Measurements from ENCODE around the gene CHSY3.

Gene CHSY3

DNA sequence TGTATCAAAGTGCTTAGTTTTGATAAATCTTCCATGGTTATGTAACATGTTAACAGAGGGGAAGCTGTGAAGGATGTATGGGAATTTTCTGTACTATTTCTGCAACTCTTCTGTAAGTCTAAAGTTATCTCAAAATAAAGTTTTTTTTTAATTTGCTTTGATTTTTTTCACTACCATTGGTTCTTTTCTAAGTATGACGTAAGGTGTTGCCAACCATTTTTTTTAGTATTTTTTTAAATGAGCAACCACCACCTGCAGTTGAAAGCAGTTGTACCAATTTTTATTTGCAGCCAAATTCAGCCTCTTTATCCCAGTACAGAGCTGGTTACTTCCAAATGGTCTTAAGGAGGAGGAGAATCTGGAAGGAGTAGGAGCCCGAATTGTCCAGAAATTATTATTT, 192.2 kb downstream of the CHSY3 start:
- DNase-seq (ENCODE audit: low read depth), result no peak

DNA sequence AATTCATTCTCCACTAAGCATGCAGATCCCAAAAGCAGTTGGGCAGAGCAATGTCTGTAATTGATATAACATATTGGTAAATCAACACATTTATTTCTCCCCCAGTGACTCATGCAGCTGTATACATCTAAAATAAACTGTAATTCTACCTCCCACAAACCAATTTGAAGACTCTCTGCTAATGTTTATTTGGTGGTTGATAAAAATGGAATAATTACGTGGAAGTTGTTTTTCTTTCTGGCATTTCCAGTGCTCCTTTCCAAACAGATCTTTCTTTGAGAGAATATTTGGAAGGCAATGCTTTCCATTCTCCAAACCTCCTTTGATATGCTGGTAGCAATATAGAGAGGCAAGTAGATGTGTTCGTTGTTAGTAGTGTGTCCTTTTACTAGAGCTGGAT, 194.7 kb downstream of the CHSY3 start:
- no peak for DNase-seq (ENCODE audit: low read depth)

GRCh38 chr5:130102375-130102774, 198.1 kb downstream of the CHSY3 start:
- DNase-seq (ENCODE audit: low read depth), result no peak

DNA sequence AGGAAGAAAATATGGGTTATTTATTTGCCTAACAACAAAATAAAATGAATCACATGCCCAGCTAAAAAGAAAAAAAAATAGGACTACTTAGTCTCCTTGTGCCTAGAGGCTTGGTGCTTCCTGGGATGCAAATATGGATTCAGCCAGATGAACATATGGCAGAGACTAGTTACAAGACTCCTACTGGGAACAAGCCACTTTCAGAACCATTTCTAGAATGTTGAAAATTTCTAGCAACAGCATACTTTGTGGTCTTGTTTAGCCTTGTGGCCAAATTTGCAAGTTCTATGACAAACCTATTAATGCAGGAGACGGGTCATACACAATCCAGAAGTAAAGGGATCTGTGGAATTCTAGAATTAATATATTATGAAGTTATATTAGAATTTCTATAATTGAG, 198.7 kb downstream of the CHSY3 start:
- DNase-seq (ENCODE audit: low read depth), result no peak

- DNase-seq (ENCODE audit: low read depth), result no peak
Observed at GRCh38 chr5:130104895-130105688, 200.8 kb downstream of the CHSY3 start.

- DNase-seq (ENCODE audit: low read depth), result no peak
Observed at GRCh38 chr5:130106480-130106879, 202.2 kb downstream of the CHSY3 start.

DNA sequence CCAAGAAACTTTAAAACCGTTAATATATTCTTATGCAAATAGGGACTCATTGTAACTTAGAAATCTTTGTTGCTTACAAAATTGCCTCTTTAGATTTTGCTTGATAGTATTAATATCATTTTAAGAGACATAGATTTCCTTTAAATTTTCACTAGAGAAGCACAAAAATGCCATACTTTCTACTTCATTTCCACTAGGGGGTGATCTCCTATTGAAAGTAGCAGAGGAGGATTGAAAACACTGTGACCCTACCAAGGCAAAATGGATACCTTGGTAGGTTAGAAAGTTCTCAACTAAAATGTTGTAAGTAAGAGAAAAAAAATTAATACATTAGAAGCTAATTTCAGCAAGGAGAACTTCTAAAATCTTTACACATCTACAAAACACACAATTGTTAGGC, 204.9 kb downstream of the CHSY3 start:
- DNase-seq (ENCODE audit: low read depth), result no peak

GRCh38 chr5:130110328-130110727, 206.1 kb downstream of the CHSY3 start:
- DNase-seq (ENCODE audit: low read depth), result no peak

GRCh38 chr5:130111746-130112145, 207.5 kb downstream of the CHSY3 start:
- no peak for DNase-seq (ENCODE audit: low read depth)

GRCh38 chr5:130112246-130112645, 208.0 kb downstream of the CHSY3 start:
- no peak for DNase-seq (ENCODE audit: low read depth)

- no peak for DNase-seq (ENCODE audit: low read depth)
Observed at GRCh38 chr5:130115686-130116085, 211.4 kb downstream of the CHSY3 start.

DNA sequence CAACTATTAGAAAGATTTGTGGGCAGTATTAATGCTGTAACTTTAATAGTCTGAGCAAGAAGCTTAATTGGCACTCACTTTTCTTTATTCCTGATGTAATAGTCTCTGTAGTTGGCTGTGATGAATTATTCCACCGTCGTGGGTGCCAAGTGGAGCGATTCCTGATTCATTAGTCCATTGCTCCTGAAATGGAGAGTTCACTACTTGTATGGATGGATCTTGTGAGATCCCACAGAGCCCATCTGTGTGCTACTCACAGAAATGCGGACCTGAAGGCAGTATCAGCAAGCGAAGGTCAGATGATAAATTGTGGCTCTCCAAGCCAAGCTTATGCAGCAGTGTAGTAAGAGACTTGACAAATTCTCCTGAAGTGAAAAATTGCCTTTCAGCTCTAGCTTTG, 212.2 kb downstream of the CHSY3 start:
- no peak for DNase-seq (ENCODE audit: low read depth)

GRCh38 chr5:130116972-130117371, 212.7 kb downstream of the CHSY3 start:
- no peak for DNase-seq (ENCODE audit: low read depth)

DNA sequence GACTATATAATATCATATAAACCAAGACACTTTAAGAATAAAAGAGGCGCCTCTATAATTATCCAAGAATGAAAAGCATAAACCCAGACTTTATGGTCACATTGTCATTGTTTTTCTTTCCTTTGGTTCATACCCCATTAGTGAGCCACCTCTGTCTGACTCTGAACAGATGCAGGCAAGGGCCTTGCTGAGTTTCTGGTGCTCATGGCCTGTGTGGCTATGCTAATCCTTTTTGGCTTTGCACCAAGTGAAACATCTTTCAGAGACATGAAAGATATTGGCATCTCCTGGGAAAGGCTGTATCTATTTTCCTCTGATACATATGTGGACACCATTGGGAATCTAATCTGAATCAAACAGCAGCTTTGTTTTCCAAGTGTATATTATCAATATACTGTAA, 222.5 kb downstream of the CHSY3 start:
- no peak for DNase-seq (ENCODE audit: low read depth)

GRCh38 chr5:130135506-130135905, 231.2 kb downstream of the CHSY3 start:
- no peak for DNase-seq (ENCODE audit: low read depth)

DNA sequence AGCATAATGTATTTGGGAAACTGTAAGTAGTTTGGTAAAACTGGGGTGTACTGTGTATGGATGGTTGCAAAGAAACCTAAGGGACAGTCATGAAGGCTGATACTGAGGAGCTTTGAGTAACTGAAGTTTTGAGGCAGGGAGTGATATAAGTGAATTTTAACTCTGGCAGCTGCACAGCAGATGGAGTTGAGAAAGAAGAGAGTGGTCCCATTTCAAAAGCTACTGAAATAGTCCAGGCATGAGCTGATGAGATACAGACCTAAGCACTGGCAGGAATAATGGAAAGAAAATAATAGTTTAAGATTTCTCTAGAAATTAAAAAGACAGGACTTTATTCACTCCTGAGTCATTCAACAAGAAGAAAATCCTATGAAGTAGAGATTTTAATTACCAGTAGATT, 232.0 kb downstream of the CHSY3 start:
- DNase-seq (ENCODE audit: low read depth), result no peak

GRCh38 chr5:130137681-130138080, 233.4 kb downstream of the CHSY3 start:
- DNase-seq (ENCODE audit: low read depth), result no peak

DNA sequence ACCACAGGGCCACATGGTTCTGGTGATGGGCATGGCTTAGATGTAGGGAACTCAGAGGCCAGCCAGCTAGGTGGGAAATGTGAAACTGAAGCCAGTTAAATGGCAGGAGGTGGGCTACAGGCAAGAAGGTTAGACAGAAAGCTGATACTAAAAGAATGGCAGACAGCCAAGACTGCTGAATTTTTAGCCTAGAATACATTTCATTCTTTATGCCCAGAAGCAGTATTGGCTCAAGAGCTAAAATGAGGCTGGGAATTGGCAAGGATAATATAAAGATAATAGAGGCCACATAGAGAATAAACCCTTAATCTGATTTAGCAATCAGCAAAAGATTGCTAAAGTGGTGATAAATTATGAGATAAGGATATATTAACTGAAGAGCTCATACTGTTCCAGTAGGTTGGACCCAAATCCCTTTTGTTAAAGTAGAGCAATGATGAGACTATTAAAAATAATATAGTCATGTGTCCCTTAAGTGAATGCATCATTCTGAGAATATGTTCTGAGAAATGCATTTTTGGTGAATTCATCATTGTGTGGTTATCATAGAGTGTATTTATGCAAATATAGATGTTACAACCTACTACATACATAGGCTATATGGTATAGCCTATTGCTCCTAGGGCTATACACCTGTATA, 234.3 kb downstream of the CHSY3 start:
- no peak for DNase-seq (ENCODE audit: low read depth)

DNA sequence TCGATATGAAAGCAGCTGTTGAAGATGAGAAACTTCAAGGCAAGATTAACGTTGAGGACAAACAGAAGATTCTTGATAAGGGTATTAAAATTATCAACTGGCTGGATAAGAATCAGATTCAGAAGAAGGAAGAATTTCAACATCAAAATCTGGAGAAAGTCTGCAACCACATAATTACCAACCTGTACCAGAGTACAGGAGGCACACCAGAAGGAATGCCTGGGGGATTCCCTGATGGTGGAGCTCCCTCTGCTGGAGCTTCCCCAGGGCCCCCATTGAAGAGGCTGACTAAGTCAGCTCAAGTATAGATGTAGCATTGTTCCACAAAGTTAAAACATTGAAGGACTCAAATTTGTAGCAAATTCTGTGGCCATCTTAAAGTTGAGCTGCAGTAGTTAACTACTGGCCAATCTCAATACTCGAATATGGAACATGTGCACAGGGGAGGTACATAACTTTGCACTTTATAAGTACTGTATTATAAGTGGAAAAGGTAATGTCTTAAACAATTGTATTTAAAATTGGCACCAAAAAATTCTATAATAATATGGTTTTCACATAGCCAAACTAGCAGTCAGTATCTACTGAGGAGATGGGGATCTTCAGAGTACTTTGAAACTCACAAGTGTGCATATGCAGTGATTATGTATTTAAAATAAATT, 237.5 kb downstream of the CHSY3 start:
- DNase-seq (ENCODE audit: low read depth), result no peak

GRCh38 chr5:130151239-130151638, 247.0 kb downstream of the CHSY3 start:
- no peak for DNase-seq (ENCODE audit: low read depth)

DNA sequence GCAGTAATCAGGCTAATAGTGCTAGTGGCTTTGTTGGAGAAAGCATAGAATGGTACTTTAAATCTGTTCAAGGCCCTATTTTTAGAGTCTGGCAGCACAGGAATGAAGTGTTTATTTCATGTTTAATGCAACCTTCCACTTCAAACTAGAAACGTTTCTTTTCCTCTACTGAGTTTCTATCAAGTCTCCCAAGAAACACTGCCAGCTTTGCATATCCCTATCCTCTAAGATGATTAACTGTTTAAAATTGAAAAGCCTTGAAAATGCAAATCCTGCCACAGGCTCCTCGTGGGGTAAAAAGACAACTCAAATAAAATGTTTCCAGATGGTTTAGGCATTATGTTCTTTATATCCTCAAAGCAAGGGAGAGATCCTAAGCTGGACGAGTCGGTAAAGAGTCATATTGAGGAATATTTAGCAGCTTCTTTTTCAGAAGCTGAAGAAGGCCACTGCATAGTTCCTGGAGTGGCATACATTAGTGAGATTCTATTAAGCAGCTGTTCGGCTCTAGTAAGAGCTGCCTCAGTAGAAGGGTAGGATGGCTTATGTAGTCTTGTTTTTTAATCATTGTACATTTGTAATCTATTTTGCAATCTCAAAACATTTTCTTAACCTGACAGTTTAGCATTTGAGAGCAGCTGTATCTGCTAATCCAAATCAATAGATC, 251.2 kb downstream of the CHSY3 start:
- no peak for DNase-seq (ENCODE audit: low read depth)

DNA sequence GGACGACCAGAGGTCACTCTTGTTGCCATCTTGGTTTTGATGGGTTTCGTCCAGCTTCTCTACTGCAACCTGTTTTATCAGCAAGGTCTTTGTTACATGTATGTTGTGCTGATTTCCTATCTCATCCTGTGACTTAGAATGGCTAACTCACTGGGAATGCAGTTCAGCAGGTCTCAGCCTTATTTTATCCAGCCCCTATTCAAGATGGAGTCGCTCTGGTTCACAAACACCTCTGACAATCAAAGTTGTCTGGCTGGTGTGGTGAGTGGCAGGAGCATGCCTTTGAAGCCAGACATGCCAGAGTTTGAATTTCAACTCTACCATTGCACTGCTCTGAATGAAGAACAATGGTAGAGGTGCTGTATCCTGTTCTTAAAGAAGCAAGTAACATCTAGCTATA, 253.8 kb downstream of the CHSY3 start:
- no peak for DNase-seq (ENCODE audit: low read depth)

DNA sequence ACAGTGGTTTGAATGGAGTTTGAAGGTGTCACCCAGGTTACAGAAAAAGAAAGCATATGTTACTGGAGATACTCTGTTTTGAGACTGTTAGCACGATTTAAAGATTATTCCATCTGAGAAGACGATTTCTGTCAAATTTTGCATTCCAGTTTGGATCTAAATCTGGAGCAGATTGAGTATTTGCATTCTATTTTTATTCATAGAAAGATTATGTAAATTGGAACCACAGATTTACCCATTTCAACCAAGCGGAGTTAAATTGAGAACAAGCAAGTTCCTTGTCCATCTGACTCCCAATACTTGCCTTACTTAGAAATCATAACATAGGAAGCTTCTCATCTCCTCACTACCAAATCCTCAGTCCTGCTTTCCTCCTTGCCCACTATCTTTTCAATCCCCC, 255.7 kb downstream of the CHSY3 start:
- no peak for DNase-seq (ENCODE audit: low read depth)
